GM21526 (cell line): ENCODE results near the gene TRABD2A.

Experiments used
- ATAC-seq: cut with Tn5 transposase; IDR thresholded peaks from one replicate; pipeline ENCODE4 v1.9.1; 2021; ENCODE audit warnings: moderate library complexity; ENCODE audit not compliant: unreplicated experiment, low FRiP score

TRABD2A gene

GRCh38 chr2:84857566-84857965 is 23.3 kb downstream of the TRABD2A start:
- ATAC-seq: no peak

GRCh38 chr2:84856787-84857186 is 24.1 kb downstream of the TRABD2A start:
- peak; percentile 55 for ATAC-seq

- no peak for ATAC-seq
These were observed 25.2 kb downstream of the TRABD2A start for GRCh38 chr2:84855731-84856130.

GRCh38 chr2:84854850-84855249 is 26.0 kb downstream of the TRABD2A start:
- ATAC-seq: no peak

- ATAC-seq: no peak
These were observed 29.0 kb downstream of the TRABD2A start for GRCh38 chr2:84851876-84852275.

GRCh38 chr2:84850471-84850870 is 30.4 kb downstream of the TRABD2A start:
- ATAC-seq: no peak

- ATAC-seq: no peak
These were observed 31.5 kb downstream of the TRABD2A start for GRCh38 chr2:84849271-84849952.

- ATAC-seq: no peak
These were observed 33.4 kb downstream of the TRABD2A start for GRCh38 chr2:84847326-84848050.

GRCh38 chr2:84846741-84847142 is 34.1 kb downstream of the TRABD2A start:
- ATAC-seq: no peak

GRCh38 chr2:84846041-84846663 is 34.7 kb downstream of the TRABD2A start:
- ATAC-seq: no peak

- no peak for ATAC-seq
These were observed 36.7 kb downstream of the TRABD2A start for GRCh38 chr2:84844141-84844540.

- ATAC-seq: no peak
These were observed 39.3 kb downstream of the TRABD2A start for GRCh38 chr2:84841577-84841976.

GRCh38 chr2:84840306-84840705 is 40.6 kb downstream of the TRABD2A start:
- no peak for ATAC-seq

GRCh38 chr2:84839851-84840250 is 41.0 kb downstream of the TRABD2A start:
- ATAC-seq: no peak

GRCh38 chr2:84838434-84839145 is 42.3 kb downstream of the TRABD2A start:
- no peak for ATAC-seq

GRCh38 chr2:84836215-84836614 is 44.7 kb downstream of the TRABD2A start:
- no peak for ATAC-seq

- no peak for ATAC-seq
These were observed 47.3 kb downstream of the TRABD2A start for GRCh38 chr2:84833481-84834150.

GRCh38 chr2:84832772-84833461 is 48.0 kb downstream of the TRABD2A start:
- peak; percentile 60 for ATAC-seq

GRCh38 chr2:84830758-84831500 is 50.0 kb downstream of the TRABD2A start:
- ATAC-seq: no peak
